GM19023 (cell line): ENCODE results near the gene CCL1.

Experiments used
- ATAC-seq: cut with Tn5 transposase; IDR thresholded peaks from one replicate; pipeline ENCODE4 v1.9.1; 2021; ENCODE audit warnings: mild to moderate bottlenecking, moderate library complexity; ENCODE audit not compliant: unreplicated experiment

Gene CCL1, protein sequence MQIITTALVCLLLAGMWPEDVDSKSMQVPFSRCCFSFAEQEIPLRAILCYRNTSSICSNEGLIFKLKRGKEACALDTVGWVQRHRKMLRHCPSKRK

GRCh38 chr17:34363183-34363661 is at the start of gene CCL1:
TSS of gene CCL1 (minus strand) at chr17:34363233. CDS start at chr17:34363161, 72 bp downstream.
- ATAC-seq: no peak

- no peak for ATAC-seq
These were observed 49.5 kb upstream of the CCL1 start for GRCh38 chr17:34412534-34412933.

- ATAC-seq: no peak
These were observed 48.8 kb upstream of the CCL1 start for GRCh38 chr17:34411646-34412421.

GRCh38 chr17:34409352-34409751 is 46.3 kb upstream of the CCL1 start:
- no peak for ATAC-seq

- no peak for ATAC-seq
These were observed 45.4 kb upstream of the CCL1 start for GRCh38 chr17:34408439-34408838.

DNA sequence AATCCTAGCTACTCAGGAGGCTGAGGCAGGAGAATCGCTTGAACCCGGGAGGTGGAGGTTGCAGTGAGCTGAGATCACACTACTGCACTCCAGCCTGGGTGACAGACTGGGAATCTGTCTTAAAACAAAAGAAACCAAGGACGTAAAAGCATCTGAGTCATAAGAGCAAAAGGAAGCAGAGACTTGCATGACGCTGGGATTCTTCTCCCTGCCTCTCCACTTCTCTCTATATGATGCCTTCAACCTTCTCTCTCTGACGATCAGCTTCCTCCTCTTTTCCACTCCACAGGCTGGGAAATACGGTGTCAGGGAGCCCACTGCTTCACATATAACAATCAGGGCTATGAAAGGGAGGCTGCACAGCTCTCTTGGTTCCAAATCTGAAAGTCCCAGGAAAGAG is 43.2 kb upstream of the CCL1 start:
- ATAC-seq: no peak

GRCh38 chr17:34403006-34403405 is 40.0 kb upstream of the CCL1 start:
- no peak for ATAC-seq

DNA sequence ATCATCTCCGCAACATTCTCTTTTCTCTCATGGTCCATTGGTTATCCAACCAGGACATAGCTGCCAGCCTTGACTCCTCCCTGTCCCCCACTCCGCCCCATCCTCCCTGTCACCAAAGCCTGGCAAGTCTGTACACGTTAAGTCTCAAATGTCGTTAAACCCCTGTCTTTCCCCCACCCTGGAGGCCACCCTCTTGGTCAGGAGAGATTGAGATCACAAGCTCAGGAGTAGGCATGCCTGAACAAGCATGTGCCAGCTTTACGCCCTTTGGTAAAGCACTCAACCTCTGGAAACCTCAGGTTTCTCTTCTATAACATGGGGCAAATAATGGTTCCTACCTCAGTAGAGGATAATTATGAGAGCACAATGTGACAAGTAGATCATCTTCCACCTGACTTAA is 38.1 kb upstream of the CCL1 start:
- ATAC-seq: no peak

DNA sequence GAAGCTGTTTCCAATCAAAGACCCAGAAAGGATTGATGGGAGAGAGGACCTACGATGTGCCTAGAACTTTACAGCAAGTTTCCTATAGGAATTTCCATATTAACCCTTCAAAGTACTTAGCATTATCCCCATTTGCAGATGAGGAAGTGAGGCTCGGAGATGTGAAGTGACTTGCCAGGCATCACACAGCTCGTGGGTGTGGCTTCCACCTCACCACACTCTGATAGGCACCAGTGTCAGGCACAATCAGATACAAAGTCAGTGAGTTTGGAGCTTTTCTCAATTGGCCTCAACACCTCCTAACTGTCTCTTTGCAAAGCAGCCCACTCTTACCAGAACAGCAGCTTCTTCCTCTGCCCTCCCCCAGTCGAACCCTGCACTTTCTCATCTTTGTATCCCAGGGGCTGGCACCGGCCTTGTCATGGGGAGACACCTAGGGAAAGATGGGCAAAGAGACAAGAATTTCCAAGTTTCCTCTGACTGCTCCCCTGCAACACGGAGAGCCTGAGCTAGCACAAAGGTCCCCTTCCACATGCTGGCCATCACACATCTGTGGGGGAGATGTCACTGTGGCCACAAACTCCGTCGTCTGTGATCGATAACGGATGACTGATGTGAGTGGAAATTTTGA is 37.4 kb upstream of the CCL1 start:
- ATAC-seq: no peak

GRCh38 chr17:34399725-34400124 is 36.7 kb upstream of the CCL1 start:
- no peak for ATAC-seq

GRCh38 chr17:34398990-34399389 is 36.0 kb upstream of the CCL1 start:
- ATAC-seq: no peak

DNA sequence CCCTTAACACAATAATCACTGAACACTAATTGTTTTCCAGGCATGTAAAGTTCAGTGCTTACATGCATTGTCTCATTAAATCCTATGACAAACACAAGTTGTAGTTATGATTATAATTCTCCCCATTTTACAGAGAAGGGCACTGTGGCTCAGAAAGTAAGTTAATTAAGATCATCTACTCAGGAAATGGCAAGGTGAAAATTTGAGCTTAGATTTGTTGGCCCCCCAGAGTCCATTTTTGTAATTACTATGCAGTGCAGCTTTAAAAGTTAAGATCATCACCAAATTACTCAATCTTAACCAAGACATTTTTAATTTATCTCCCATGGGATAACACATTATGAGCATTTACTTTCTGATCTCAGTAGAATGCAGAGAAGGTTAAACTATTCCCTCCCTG is 34.2 kb upstream of the CCL1 start:
- no peak for ATAC-seq

- no peak for ATAC-seq
These were observed 30.4 kb upstream of the CCL1 start for GRCh38 chr17:34393401-34393800.

DNA sequence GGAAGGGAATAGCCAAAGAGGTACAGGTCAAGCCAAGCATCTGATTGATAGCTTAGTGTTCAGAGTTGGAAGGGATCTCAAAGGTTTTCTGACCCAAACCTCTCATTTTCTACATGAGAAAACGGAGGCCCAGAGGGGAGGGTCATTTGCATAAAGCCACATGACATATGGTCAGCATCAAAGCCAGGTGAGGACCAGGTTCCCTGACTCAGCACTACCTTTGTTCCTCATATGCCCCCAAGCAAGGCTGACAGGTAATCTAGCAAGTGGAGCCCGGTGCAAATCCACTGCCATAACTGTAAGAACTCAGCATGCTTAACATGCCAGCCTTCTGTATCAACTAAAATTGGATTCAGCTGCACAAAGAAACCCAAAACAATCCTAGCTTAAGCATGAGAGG is 28.2 kb upstream of the CCL1 start:
- no peak for ATAC-seq

- ATAC-seq: no peak
These were observed 27.6 kb upstream of the CCL1 start for GRCh38 chr17:34390649-34391048.

DNA sequence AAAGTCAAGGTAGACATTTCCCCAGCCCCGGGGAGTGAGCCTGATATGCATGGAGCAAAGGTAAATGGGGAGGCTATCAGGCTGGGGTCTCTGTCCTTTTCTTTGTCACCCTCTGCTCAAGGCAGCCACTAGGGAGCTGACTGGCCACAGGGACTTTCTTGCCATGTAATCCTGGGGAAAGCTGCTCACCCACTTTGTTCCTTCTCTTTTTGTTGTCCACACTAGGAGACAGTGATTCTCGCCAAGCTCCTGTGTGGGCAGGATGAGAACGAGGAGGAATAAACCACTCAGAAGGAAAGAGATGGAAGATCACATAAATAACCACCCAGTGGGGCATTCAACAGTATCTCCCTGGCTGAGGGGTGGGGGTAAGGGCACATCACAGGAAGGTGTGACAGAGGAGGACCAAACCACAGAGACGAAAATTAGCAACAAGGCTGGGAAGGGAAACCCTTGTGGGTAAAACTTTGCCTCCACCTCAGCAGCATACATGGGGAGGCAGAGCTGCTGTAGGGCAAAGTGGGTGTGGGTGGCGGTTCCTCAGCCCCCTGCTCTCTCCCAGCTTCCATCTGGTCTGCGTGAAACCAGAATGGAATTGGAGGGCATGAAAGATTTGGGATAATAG is 26.2 kb upstream of the CCL1 start:
- no peak for ATAC-seq

GRCh38 chr17:34387566-34387965 is 24.5 kb upstream of the CCL1 start:
- ATAC-seq: no peak

GRCh38 chr17:34386697-34387550 is 23.9 kb upstream of the CCL1 start:
- ATAC-seq: no peak

GRCh38 chr17:34386343-34386696 is 23.3 kb upstream of the CCL1 start:
- no peak for ATAC-seq

GRCh38 chr17:34384822-34385605 is 22.0 kb upstream of the CCL1 start:
- no peak for ATAC-seq
